HL-60 (cell line): ENCODE data around the gene CEP72.

Experiments used
- CTCF ChIP-seq: IDR thresholded peaks from one replicate; pipeline ENCODE4 v1.5.1; 2011; ENCODE audit warnings: low read length, control low read depth, inconsistent platforms; ENCODE audit not compliant: insufficient read depth
- POLR2AphosphoS5 ChIP-seq: IDR thresholded peaks from 2 replicates; pipeline ENCODE4 v1.6.1; 2012; ENCODE audit warnings: low read depth

GRCh38 chr5:651296-652022 is 39.3 kb downstream of the CEP72 start:
- TF ChIP-seq CTCF (no peak), POLR2AphosphoS5 (no peak)
